ACC112 (cell line): ENCODE results near the gene DNTT.

Experiments
- H2AFZ ChIP-seq: fragments of 200-600 bp; sonication (generic); one replicate; pipeline ENCODE4 v1.6.0; 2017; ENCODE audit warnings: antibody characterized with exemption, low read length; ENCODE audit not compliant: unreplicated experiment
- H3K27ac ChIP-seq: fragments of 200-600 bp; sonication (generic); 2 replicates; pipeline ENCODE4 v1.5.1; 2014; ENCODE audit warnings: low read depth, mild to moderate bottlenecking, antibody characterized with exemption, low read length, moderate library complexity
- H3K27me3 ChIP-seq: fragments of 200-600 bp; sonication (generic); 2 replicates; pipeline ENCODE4 v1.6.1; 2014; ENCODE audit warnings: mild to moderate bottlenecking, antibody characterized with exemption, low read length, moderate library complexity, mixed read lengths; ENCODE audit not compliant: insufficient read depth
- H3K36me3 ChIP-seq: fragments of 200-600 bp; sonication (generic); 2 replicates; pipeline ENCODE4 v1.6.1; 2016; ENCODE audit warnings: mild to moderate bottlenecking, antibody characterized with exemption, low read length, moderate library complexity, mixed read lengths; ENCODE audit not compliant: insufficient read depth
- H3K4me1 ChIP-seq: fragments of 200-600 bp; sonication (generic); one replicate; pipeline ENCODE4 v1.6.1; 2016; ENCODE audit warnings: low read length, mixed read lengths; ENCODE audit not compliant: insufficient read depth, unreplicated experiment, control insufficient read depth
- H3K4me3 ChIP-seq: fragments of 200-600 bp; sonication (generic); 2 replicates; pipeline ENCODE4 v1.5.1; 2014; ENCODE audit warnings: mild to moderate bottlenecking, low read depth, low read length
- H3K79me2 ChIP-seq: fragments of 200-600 bp; sonication (generic); one replicate; pipeline ENCODE4 v1.6.0; 2016; ENCODE audit warnings: low read length; ENCODE audit not compliant: control insufficient read depth, unreplicated experiment, insufficient read depth

Gene DNTT

GRCh38 chr10:96344178-96344577 lies 39.9 kb downstream of the DNTT start:
- no peak overlapping the region for H3K4me3 ChIP-seq
- no peaks in the 10 kb centered on the region for H3K4me1 ChIP-seq
- no peaks in the 10 kb centered on the region for H3K79me2 ChIP-seq
- peaks cover 33% of the 10 kb centered on the region; the same call in 1 of the 2 replicates for H3K27me3 ChIP-seq
- no peak overlapping the region for H2AFZ ChIP-seq
- H3K36me3 ChIP-seq, result no peaks in the 10 kb centered on the region
- no peak overlapping the region for H3K27ac ChIP-seq

GRCh38 chr10:96345222-96345621 lies 41.0 kb downstream of the DNTT start:
- no peak overlapping the region for H3K4me3 ChIP-seq
- H3K4me1 ChIP-seq, result no peaks in the 10 kb centered on the region
- no peak overlapping the region for H2AFZ ChIP-seq
- H3K79me2 ChIP-seq, result no peaks in the 10 kb centered on the region
- no peak overlapping the region for H3K27ac ChIP-seq
- H3K27me3 ChIP-seq, result peaks cover 37% of the 10 kb centered on the region; the same call in 1 of the 2 replicates
- no peaks in the 10 kb centered on the region for H3K36me3 ChIP-seq

GRCh38 chr10:96346295-96346694 lies 42.1 kb downstream of the DNTT start:
- Histone ChIP-seq H2AFZ (no peak overlapping the region), H3K4me3 (no peak overlapping the region), H3K36me3 (no peaks in the 10 kb centered on the region), H3K27me3 (peaks cover 41% of the 10 kb centered on the region), H3K79me2 (no peaks in the 10 kb centered on the region), H3K4me1 (no peaks in the 10 kb centered on the region), H3K27ac (no peak overlapping the region)

- Histone ChIP-seq H3K27ac (no peak overlapping the region), H3K27me3 (peaks cover 60% of the 10 kb centered on the region), H3K79me2 (no peaks in the 10 kb centered on the region), H3K36me3 (no peaks in the 10 kb centered on the region), H3K4me1 (no peaks in the 10 kb centered on the region), H3K4me3 (no peak overlapping the region), H2AFZ (no peak overlapping the region)
These were observed 47.8 kb downstream of the DNTT start for GRCh38 chr10:96352027-96352426.

GRCh38 chr10:96352582-96352981 lies 48.3 kb downstream of the DNTT start:
- peaks cover 66% of the 10 kb centered on the region for H3K27me3 ChIP-seq
- no peaks in the 10 kb centered on the region for H3K36me3 ChIP-seq
- H3K4me1 ChIP-seq, result no peaks in the 10 kb centered on the region
- H3K79me2 ChIP-seq, result no peaks in the 10 kb centered on the region
- H2AFZ ChIP-seq, result no peak overlapping the region
- no peak overlapping the region for H3K4me3 ChIP-seq
- H3K27ac ChIP-seq, result no peak overlapping the region

- H2AFZ ChIP-seq, result no peak overlapping the region
- peaks cover 83% of the 10 kb centered on the region for H3K27me3 ChIP-seq
- H3K79me2 ChIP-seq, result no peaks in the 10 kb centered on the region
- H3K4me1 ChIP-seq, result no peaks in the 10 kb centered on the region
- H3K4me3 ChIP-seq, result no peak overlapping the region
- H3K36me3 ChIP-seq, result no peaks in the 10 kb centered on the region
- H3K27ac ChIP-seq, result no peak overlapping the region
These were observed 52.9 kb downstream of the DNTT start for GRCh38 chr10:96357038-96357620.

- no peaks in the 10 kb centered on the region for H3K36me3 ChIP-seq
- H3K4me3 ChIP-seq, result no peak within 1 kb of the TSS
- H3K27me3 ChIP-seq, result peaks cover 84% of the 10 kb centered on the region
- H3K4me1 ChIP-seq, result no peaks in the 10 kb centered on the region
- H2AFZ ChIP-seq, result no peak within 1 kb of the TSS
- no peaks in the 10 kb centered on the region for H3K79me2 ChIP-seq
- no peak within 1 kb of the TSS for H3K27ac ChIP-seq
These were observed 54.8 kb downstream of the DNTT start, which contains the start of gene OPALIN for GRCh38 chr10:96358851-96359540. OPALIN (minus strand) TSS chr10:96359002; CDS start chr10:96358896, 106 bp downstream.

- Histone ChIP-seq H3K27ac (no peak overlapping the region), H3K4me3 (no peak overlapping the region), H2AFZ (no peak overlapping the region), H3K36me3 (no peaks in the 10 kb centered on the region), H3K79me2 (no peaks in the 10 kb centered on the region), H3K27me3 (peaks cover 85% of the 10 kb centered on the region), H3K4me1 (no peaks in the 10 kb centered on the region)
These were observed 55.4 kb downstream of the DNTT start for GRCh38 chr10:96359616-96360015.

GRCh38 chr10:96360331-96360730 lies 56.1 kb downstream of the DNTT start:
- H3K27me3 ChIP-seq, result peaks cover 83% of the 10 kb centered on the region

GRCh38 chr10:96360766-96361165 lies 56.5 kb downstream of the DNTT start:
- Histone ChIP-seq H3K4me3 (no peak overlapping the region), H3K4me1 (no peaks in the 10 kb centered on the region), H3K79me2 (no peaks in the 10 kb centered on the region), H2AFZ (no peak overlapping the region), H3K27ac (no peak overlapping the region), H3K27me3 (peaks cover 78% of the 10 kb centered on the region), H3K36me3 (no peaks in the 10 kb centered on the region)

More at GRCh38 chr10:96360331-96360730, 56.1 kb downstream of the DNTT start:
- H3K4me3 ChIP-seq, result no peak overlapping the region
- H3K36me3 ChIP-seq, result no peaks in the 10 kb centered on the region
- no peaks in the 10 kb centered on the region for H3K79me2 ChIP-seq
- H3K27ac ChIP-seq, result no peak overlapping the region
- H3K4me1 ChIP-seq, result no peaks in the 10 kb centered on the region
- H2AFZ ChIP-seq, result no peak overlapping the region

- Histone ChIP-seq H3K36me3 (no peaks in the 10 kb centered on the region), H3K27ac (no peak overlapping the region), H3K4me1 (no peaks in the 10 kb centered on the region), H3K4me3 (no peak overlapping the region), H3K27me3 (peaks cover 33% of the 10 kb centered on the region), H2AFZ (no peak overlapping the region), H3K79me2 (no peaks in the 10 kb centered on the region)
These were observed 61.3 kb downstream of the DNTT start for GRCh38 chr10:96365571-96365970.
